ENCODE measurements around the gene SH3PXD2A.

DNA sequence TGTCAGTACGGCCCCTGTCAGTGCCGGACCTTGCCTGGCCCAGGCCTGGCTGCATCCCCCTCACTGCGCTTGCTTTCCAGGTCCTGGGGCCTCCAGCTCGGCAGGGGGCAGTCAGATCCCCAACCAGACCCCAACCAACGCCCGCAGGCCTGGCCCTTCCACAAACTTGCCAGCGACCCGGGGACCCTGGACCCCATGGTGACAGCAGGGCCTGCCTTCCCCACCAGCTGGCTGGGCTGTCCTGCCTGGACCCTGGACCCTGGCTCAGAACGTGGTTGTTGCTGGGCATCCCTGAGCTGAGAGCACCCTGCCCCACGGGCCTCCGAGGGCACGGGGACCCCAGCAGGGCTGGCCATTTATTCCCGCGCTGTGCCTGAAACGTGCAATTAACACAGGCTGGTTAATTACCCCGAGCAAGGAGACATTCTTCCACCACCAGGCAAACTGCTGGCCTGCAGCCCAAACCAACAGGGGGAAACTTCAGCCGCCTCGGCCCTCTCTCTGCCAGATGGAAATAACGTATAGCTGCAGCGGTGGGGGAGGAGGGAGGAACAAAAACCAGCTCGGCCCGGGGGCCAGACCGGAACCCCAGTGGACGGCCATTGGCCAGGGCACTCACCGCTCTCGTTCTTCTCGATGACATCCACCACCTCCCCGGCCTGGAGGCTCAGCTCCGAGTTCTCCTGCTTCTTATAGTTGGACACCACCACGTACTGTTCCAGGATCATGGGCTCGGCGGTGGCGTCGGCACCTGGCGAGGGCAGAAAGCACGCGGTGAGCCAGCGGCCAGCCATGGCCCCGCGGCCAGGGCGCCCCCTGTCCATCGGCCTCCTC, 194.8 kb downstream of the SH3PXD2A start:
- no peak for TF ChIP-seq EZH2 (IDR thresholded peaks at IDR 0.05; ENCODE audit: borderline replicate concordance, low read length)
- TF ChIP-seq, protein P1, sequence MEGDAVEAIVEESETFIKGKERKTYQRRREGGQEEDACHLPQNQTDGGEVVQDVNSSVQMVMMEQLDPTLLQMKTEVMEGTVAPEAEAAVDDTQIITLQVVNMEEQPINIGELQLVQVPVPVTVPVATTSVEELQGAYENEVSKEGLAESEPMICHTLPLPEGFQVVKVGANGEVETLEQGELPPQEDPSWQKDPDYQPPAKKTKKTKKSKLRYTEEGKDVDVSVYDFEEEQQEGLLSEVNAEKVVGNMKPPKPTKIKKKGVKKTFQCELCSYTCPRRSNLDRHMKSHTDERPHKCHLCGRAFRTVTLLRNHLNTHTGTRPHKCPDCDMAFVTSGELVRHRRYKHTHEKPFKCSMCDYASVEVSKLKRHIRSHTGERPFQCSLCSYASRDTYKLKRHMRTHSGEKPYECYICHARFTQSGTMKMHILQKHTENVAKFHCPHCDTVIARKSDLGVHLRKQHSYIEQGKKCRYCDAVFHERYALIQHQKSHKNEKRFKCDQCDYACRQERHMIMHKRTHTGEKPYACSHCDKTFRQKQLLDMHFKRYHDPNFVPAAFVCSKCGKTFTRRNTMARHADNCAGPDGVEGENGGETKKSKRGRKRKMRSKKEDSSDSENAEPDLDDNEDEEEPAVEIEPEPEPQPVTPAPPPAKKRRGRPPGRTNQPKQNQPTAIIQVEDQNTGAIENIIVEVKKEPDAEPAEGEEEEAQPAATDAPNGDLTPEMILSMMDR (conservative IDR thresholded peaks at IDR 0.05 in 1 of 2, IDR thresholded peaks at IDR 0.05 in 1 of 2; ENCODE audit: extremely low read depth in 1 of 2, insufficient read depth in 1 of 2, low read depth in 1 of 2, low read length in 2 of 2) = peak in 1 of 2 donors; percentile 7

All from mammary epithelial cell (primary cell).